Uterine smooth muscle cell (primary cell): ENCODE results near the gene DNAJC12. TPM values are rescaled to one million over a fixed set of nuclear protein-coding genes. Genes with fewer than 3 reads are reported as not detected.

Experiments used
- total RNA-seq: library from RNA; depleted of rRNA; stranded (reverse); fragments of >200 nt; gene quantifications from 2 replicates; pipeline ENCODE4 v1.2.3, GENCODE V29; 2014

DNAJC12 gene
- 2.4 and 2.8 TPM in 2 replicates for total RNA-seq

GRCh38 chr10:67837541-67838314 is at the start of gene DNAJC12:
TSS of gene DNAJC12 (minus strand) at chr10:67838188. CDS start at chr10:67838011, 177 bp downstream.

GRCh38 chr10:67884313-67884841 is 46.4 kb upstream of the DNAJC12 start, which contains the start of gene SIRT1:
TSS of gene SIRT1 (plus strand) at chr10:67884656. CDS start at chr10:67884722, 66 bp downstream.

Other genes starting within 250 kb of the DNAJC12 start
- not detected in 2 replicates for gene CTNNA3, start 142.0 kb downstream of the DNAJC12 start, total RNA-seq
- gene SIRT1, start 46.5 kb upstream of the DNAJC12 start, total RNA-seq = 20.6 and 22.4 TPM in 2 replicates
- 102 and 146 TPM in 2 replicates for gene HERC4, start 237.1 kb upstream of the DNAJC12 start, total RNA-seq